GM18499 (cell line): ENCODE results near the gene KCNMB3.
"Not testable (repeated sequence)": the region's sequence is repeated elsewhere in the genome, so short reads cannot be mapped to it uniquely, and the experiment has no call there.

ENCODE experiments used
- ATAC-seq: cut with Tn5 transposase; IDR thresholded peaks from one replicate; pipeline ENCODE4 v1.9.1; 2021; ENCODE audit warnings: moderate number of reproducible peaks; ENCODE audit not compliant: insufficient read depth, unreplicated experiment

Gene KCNMB3

GRCh38 chr3:179250803-179251476 lies at the start of gene KCNMB3:
TSS of gene KCNMB3 (minus strand) at chr3:179251114. CDS start at chr3:179250990, 124 bp downstream.
- ATAC-seq = no peak

GRCh38 chr3:179299999-179300613 lies 49.2 kb upstream of the KCNMB3 start:
- no peak for ATAC-seq

- no peak for ATAC-seq
Observed at GRCh38 chr3:179299316-179299715, 48.4 kb upstream of the KCNMB3 start.

- ATAC-seq = no peak
Observed at GRCh38 chr3:179297971-179298725, 47.2 kb upstream of the KCNMB3 start.

GRCh38 chr3:179292450-179292849 lies 41.5 kb upstream of the KCNMB3 start:
- no peak for ATAC-seq

GRCh38 chr3:179289295-179289694 lies 38.4 kb upstream of the KCNMB3 start:
- no peak for ATAC-seq

- ATAC-seq = no peak
Observed at GRCh38 chr3:179288845-179289244, 37.9 kb upstream of the KCNMB3 start.

- no peak for ATAC-seq
Observed at GRCh38 chr3:179286331-179286730, 35.4 kb upstream of the KCNMB3 start.

GRCh38 chr3:179281825-179282224 lies 30.9 kb upstream of the KCNMB3 start:
- no peak for ATAC-seq

- ATAC-seq = no peak
Observed at GRCh38 chr3:179279837-179280236, 28.9 kb upstream of the KCNMB3 start.

- no peak for ATAC-seq
Observed at GRCh38 chr3:179278932-179279693, 28.2 kb upstream of the KCNMB3 start.

- no peak for ATAC-seq
Observed at GRCh38 chr3:179278151-179278550, 27.2 kb upstream of the KCNMB3 start.

GRCh38 chr3:179276743-179277142 lies 25.8 kb upstream of the KCNMB3 start:
- ATAC-seq = no peak

- ATAC-seq = no peak
Observed at GRCh38 chr3:179276001-179276400, 25.1 kb upstream of the KCNMB3 start.

GRCh38 chr3:179274434-179274833 lies 23.5 kb upstream of the KCNMB3 start:
- not testable (repeated sequence) for ATAC-seq

GRCh38 chr3:179272385-179272784 lies 21.5 kb upstream of the KCNMB3 start:
- ATAC-seq = no peak

- ATAC-seq = no peak
Observed at GRCh38 chr3:179269152-179269707, 18.3 kb upstream of the KCNMB3 start.

GRCh38 chr3:179268400-179269051 lies 17.6 kb upstream of the KCNMB3 start:
- ATAC-seq = no peak

GRCh38 chr3:179266701-179267211 lies 15.8 kb upstream of the KCNMB3 start:
- no peak for ATAC-seq

GRCh38 chr3:179265875-179266274 lies 15.0 kb upstream of the KCNMB3 start:
- no peak for ATAC-seq
